ENCODE results near the gene SKA3. TPM values are rescaled to one million over a fixed set of nuclear protein-coding genes. Genes with fewer than 3 reads are reported as not detected.
"Not testable (repeated sequence)": the region's sequence is repeated elsewhere in the genome, so short reads cannot be mapped to it uniquely, and the experiment has no call there.

Gene SKA3
- total RNA-seq, 4 donors from 2014 or later = 1.00 to 1.6 (median 1.6) TPM; not detected in 1

- Histone ChIP-seq H3K27ac (no peak overlapping the region), H3K4me3 (no peak overlapping the region), H3K9me3 (no peaks in the 10 kb centered on the region), H3K4me1 (no peaks in the 10 kb centered on the region), H3K27me3 (no peaks in the 10 kb centered on the region), H3K36me3 (no peaks in the 10 kb centered on the region)
- DNase-seq = no peak
- intact Hi-C loops (cut with DNase I; ENCODE audit: low total_unique reads) = no loop called here
- in situ Hi-C loops (cut with MboI; ENCODE audit: low pct_ligation_motif_present in 1 of 4, low pct_unique_long_range_greater_than_20kb in 1 of 4, low sequenced_read_pairs in 3 of 4) = no loop called here
- 44 to 49% methylated on average over 6 to 7 of the region's 7 CpGs for WGBS, 2 donors (ENCODE audit: low coverage in 1 of 2)
- TF ChIP-seq EP300 (IDR thresholded peaks at IDR 0.05; ENCODE audit: low read depth) (no peak), CTCF (IDR thresholded peaks at IDR 0.05) (no peak), POLR2AphosphoS5 (IDR thresholded peaks at IDR 0.05) (no peak), POLR2A (IDR thresholded peaks at IDR 0.05) (no peak)
These were observed 42.1 kb upstream of the SKA3 start for GRCh38 chr13:21218351-21219035.

GRCh38 chr13:21216332-21216731 is 40.0 kb upstream of the SKA3 start:
- no peaks in the 10 kb centered on the region for H3K4me1 ChIP-seq
- no peak for TF ChIP-seq POLR2A (IDR thresholded peaks at IDR 0.05)
- TF ChIP-seq POLR2AphosphoS5 (IDR thresholded peaks at IDR 0.05) = no peak
- TF ChIP-seq CTCF (IDR thresholded peaks at IDR 0.05) = no peak
- no peak for TF ChIP-seq EP300 (IDR thresholded peaks at IDR 0.05; ENCODE audit: low read depth)
- DNase-seq = no peak
- intact Hi-C loops (cut with DNase I; ENCODE audit: low total_unique reads) (no loop called here), in situ Hi-C loops (cut with MboI; ENCODE audit: low pct_ligation_motif_present in 1 of 4, low pct_unique_long_range_greater_than_20kb in 1 of 4, low sequenced_read_pairs in 3 of 4) (no loop called here)
- H3K4me3 ChIP-seq = no peak overlapping the region
- no peak overlapping the region for H3K27ac ChIP-seq
- 56 to 75% methylated on average over 3 to 13 of the region's 13 CpGs for WGBS, 2 donors (ENCODE audit: low coverage in 1 of 2)
- H3K36me3 ChIP-seq = no peaks in the 10 kb centered on the region
- H3K27me3 ChIP-seq = no peaks in the 10 kb centered on the region
- H3K9me3 ChIP-seq = no peaks in the 10 kb centered on the region

GRCh38 chr13:21215419-21215818 is 39.1 kb upstream of the SKA3 start:
- DNase-seq; intact Hi-C loops (cut with DNase I; ENCODE audit: low total_unique reads); H3K9me3 ChIP-seq; H3K36me3 ChIP-seq; in situ Hi-C loops (cut with MboI; ENCODE audit: low pct_ligation_motif_present in 1 of 4, low pct_unique_long_range_greater_than_20kb in 1 of 4, low sequenced_read_pairs in 3 of 4); H3K27ac ChIP-seq; H3K4me1 ChIP-seq; H3K27me3 ChIP-seq; H3K4me3 ChIP-seq: not testable (repeated sequence)
- 50 to 66% methylated on average over 4 to 6 of the region's 6 CpGs for WGBS, 2 donors (ENCODE audit: low coverage in 1 of 2)

DNA sequence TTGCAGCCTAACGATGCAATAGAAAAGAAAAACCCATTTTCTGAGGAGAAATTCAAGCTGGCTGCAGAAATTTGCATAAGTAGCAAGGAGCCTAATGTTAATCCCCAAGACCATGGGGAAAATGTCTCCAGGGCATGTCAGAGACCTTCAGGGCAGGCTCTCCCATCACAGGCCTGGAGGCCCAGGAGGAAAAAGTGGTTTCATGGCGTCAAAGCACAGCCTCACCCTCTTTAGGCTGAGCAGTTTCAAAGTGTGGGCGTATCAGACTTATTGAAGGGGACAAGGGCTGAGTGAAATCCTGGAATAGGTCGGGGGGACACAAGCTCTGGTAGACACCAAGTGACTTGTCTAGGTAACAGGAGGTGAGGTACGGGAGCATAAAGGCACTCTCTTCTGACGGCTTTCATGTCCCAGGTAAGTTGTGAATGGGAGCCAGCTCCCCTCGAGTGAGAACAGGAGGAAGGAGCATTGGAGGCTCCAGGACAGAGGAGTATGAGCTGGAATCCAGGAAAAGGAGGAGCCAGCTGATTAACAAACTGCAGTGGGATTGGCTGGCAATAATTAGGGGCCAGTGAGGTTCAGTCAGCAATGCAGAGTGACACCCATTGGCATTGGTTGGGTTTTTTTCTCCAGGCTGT is 35.9 kb upstream of the SKA3 start:
- no peak for TF ChIP-seq POLR2A (IDR thresholded peaks at IDR 0.05)
- no peak for TF ChIP-seq CTCF (IDR thresholded peaks at IDR 0.05)
- TF ChIP-seq EP300 (IDR thresholded peaks at IDR 0.05; ENCODE audit: low read depth) = no peak
- no peak for TF ChIP-seq POLR2AphosphoS5 (IDR thresholded peaks at IDR 0.05)
- Histone ChIP-seq H3K4me3 (no peak overlapping the region), H3K27me3 (no peaks in the 10 kb centered on the region), H3K36me3 (no peaks in the 10 kb centered on the region), H3K27ac (no peak overlapping the region), H3K9me3 (no peaks in the 10 kb centered on the region), H3K4me1 (no peaks in the 10 kb centered on the region)
- intact Hi-C loops (cut with DNase I; ENCODE audit: low total_unique reads) (no loop called here), in situ Hi-C loops (cut with MboI; ENCODE audit: low pct_ligation_motif_present in 1 of 4, low pct_unique_long_range_greater_than_20kb in 1 of 4, low sequenced_read_pairs in 3 of 4) (no loop called here)
- DNase-seq = no peak
- WGBS, 2 donors (ENCODE audit: low coverage in 1 of 2) = 0 to 81% methylated on average over 1 to 7 of the region's 7 CpGs

All from transverse colon (tissue), 4 donors.